NCI-H2081 (cell line): Measurements from ENCODE around the gene PRXL2B.
"Not testable (repeated sequence)": the region's sequence is repeated elsewhere in the genome, so short reads cannot be mapped to it uniquely, and the experiment has no call there.

Source experiments
- DNase-seq, 2 experiments: peaks; one replicate each; lab custom pipeline; 2025; lab: John Stamatoyannopoulos, UW

Gene PRXL2B

GRCh38 chr1:2550309-2550861 is 36.2 kb upstream of the PRXL2B start:
- not testable (repeated sequence) for DNase-seq

- DNase-seq, result not testable (repeated sequence)
Observed at GRCh38 chr1:2551544-2551943, 35.0 kb upstream of the PRXL2B start.

- DNase-seq, result no peak
Observed at GRCh38 chr1:2552189-2552588, 34.4 kb upstream of the PRXL2B start.

GRCh38 chr1:2553076-2553475 is 33.5 kb upstream of the PRXL2B start:
- DNase-seq, result not testable (repeated sequence)

GRCh38 chr1:2553871-2554620 is 32.5 kb upstream of the PRXL2B start:
- DNase-seq, result no peak

- no peak for DNase-seq
Observed at GRCh38 chr1:2554621-2555387, 31.8 kb upstream of the PRXL2B start.

- no peak for DNase-seq
Observed at GRCh38 chr1:2555634-2556276, 30.8 kb upstream of the PRXL2B start.

- DNase-seq, result no peak
Observed at GRCh38 chr1:2556277-2556677, 30.3 kb upstream of the PRXL2B start, which contains the start of gene TNFRSF14. Gene TNFRSF14 (plus strand): TSS chr1:2556371. CDS start chr1:2556665, 294 bp downstream.

GRCh38 chr1:2556678-2557481 is 29.7 kb upstream of the PRXL2B start:
- DNase-seq, result no peak

- no peak for DNase-seq
Observed at GRCh38 chr1:2557482-2558400, 28.8 kb upstream of the PRXL2B start.

GRCh38 chr1:2558420-2558819 is 28.2 kb upstream of the PRXL2B start:
- DNase-seq, result no peak

- DNase-seq, result no peak
Observed at GRCh38 chr1:2558861-2559260, 27.7 kb upstream of the PRXL2B start.

GRCh38 chr1:2559509-2560298 is 26.9 kb upstream of the PRXL2B start:
- no peak for DNase-seq

- no peak for DNase-seq
Observed at GRCh38 chr1:2560299-2561073, 26.1 kb upstream of the PRXL2B start.

- no peak for DNase-seq
Observed at GRCh38 chr1:2561446-2561845, 25.1 kb upstream of the PRXL2B start.

- DNase-seq, result no peak
Observed at GRCh38 chr1:2561898-2562895, 24.4 kb upstream of the PRXL2B start.

- no peak for DNase-seq
Observed at GRCh38 chr1:2563205-2563604, 23.4 kb upstream of the PRXL2B start.
